ENCODE measurements around the gene CASP7.
A peak's percentile ranks its signal among the peaks of the same experiment; 100 is the strongest.

CASP7 gene

DNA sequence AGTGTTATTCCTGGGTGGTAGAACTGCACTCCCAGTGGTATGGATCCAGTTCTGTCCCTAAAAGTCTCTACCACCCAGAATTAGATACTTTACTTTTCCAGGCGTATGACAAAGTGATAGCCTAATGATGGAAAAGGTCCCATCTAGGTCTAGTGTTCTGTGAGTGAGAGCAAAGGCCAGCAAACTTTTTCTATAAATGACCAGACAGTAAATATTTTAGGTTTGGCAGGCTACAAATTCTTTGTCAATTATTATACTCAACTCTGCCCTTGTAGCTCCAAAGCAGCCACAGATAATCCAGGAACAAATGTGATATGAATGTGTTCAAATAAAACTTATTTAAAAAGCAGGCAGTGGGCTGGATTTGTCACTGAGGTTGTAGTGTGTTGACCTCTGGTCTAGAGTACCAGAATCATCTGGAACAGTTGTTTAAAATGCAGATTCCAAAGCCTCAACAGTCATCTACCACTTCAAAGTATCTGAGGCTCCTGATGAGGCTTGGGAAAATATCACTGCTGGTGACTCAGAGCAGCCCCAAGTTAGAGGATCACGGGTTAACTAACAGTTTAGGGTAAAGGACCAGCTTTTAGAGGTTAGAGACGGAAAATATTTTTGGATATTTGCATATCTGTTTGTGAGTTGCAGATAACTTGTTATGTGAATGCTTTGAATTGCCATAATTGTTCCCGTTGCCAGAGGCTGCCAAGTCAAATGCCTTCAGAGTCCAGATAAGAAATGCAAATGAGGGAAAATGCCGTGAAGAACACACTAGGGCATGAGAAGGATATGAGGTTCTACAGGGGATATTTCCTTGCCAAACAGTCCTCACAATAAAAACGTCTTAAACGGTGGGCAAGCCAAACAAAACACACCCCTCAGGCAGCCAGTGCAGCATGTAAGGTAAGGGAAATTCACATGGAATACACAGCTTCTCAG lies 35.3 kb upstream of the CASP7 start:
- TF ChIP-seq, protein P1, sequence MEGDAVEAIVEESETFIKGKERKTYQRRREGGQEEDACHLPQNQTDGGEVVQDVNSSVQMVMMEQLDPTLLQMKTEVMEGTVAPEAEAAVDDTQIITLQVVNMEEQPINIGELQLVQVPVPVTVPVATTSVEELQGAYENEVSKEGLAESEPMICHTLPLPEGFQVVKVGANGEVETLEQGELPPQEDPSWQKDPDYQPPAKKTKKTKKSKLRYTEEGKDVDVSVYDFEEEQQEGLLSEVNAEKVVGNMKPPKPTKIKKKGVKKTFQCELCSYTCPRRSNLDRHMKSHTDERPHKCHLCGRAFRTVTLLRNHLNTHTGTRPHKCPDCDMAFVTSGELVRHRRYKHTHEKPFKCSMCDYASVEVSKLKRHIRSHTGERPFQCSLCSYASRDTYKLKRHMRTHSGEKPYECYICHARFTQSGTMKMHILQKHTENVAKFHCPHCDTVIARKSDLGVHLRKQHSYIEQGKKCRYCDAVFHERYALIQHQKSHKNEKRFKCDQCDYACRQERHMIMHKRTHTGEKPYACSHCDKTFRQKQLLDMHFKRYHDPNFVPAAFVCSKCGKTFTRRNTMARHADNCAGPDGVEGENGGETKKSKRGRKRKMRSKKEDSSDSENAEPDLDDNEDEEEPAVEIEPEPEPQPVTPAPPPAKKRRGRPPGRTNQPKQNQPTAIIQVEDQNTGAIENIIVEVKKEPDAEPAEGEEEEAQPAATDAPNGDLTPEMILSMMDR (IDR thresholded peaks at IDR 0.05; ENCODE audit: low read depth, low read length) = no peak
- peak; percentile 22 to 24 for DNase-seq (ENCODE audit: low read depth in 2 of 2)
- no peak overlapping the region for H3K4me3 ChIP-seq (replicated peaks in 1 of 2; ENCODE audit: low read depth in 2 of 2, low read length in 2 of 2)

DNA sequence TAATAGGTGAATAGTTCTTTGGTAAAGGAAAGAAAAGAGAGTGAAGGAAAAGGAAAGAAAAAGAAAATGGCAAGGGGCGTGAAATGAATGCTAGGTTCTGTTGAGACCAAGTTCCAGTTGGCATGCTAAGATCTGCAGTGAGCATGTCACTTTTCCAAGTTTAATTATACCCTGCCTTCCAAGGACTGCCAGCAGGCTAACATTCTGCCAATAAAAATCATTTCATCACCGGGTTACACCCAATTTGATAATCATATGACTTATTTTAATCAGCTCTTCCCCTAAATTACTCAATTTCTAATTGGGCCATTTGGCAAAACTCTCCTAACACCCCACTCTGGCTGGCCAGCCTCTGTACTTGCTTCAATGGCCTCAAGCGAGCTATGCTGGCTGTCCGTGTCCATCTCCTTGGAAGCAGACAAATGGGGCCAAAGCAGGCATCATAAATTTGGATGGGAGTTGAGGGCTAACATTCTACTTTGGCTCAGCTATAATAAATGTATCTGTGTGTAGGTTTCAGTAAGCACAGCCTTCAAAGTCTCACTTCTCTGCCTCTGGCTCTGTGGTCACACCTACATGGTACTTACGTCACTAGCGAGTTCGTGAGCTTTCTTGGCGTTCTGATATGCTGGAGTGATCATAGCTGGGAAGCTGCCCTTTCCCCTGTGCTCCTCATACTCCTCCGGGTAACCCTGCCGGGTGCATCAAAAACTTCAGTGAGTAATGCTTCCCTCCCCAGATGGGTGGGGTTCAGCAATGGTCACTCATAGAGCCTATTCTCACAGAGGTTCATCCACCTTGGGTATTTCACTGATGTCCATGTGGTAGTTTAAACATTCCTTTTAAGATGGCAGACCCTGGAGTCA lies 33.1 kb upstream of the CASP7 start:
- DNase-seq (ENCODE audit: low read depth in 2 of 2) = no peak
- no peak overlapping the region for H3K4me3 ChIP-seq (replicated peaks in 1 of 2; ENCODE audit: low read depth in 2 of 2, low read length in 2 of 2)
- TF ChIP-seq, protein P1 (IDR thresholded peaks at IDR 0.05; ENCODE audit: low read depth, low read length) = no peak

DNA sequence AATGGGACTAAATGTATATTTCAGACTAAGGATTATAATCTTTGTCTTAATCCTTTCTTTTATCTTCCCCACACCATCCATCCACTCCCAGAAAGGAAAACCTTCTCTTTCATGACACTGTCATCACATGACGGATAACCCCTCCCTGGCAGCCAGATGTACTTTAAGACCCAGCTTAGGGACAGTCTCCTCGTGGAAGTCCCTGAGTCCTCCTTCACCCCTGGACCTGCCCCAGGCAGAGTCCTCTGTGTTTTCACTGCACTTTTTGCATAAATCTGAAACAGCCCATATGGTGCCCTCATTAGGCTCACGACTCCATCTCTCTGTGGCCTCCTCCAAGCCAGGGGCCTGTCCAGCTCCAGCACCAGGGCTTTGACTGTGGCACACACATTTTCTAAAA lies 31.9 kb upstream of the CASP7 start:
- DNase-seq (ENCODE audit: low read depth in 2 of 2) = no peak
- no peak overlapping the region for H3K4me3 ChIP-seq (replicated peaks in 1 of 2; ENCODE audit: low read depth in 2 of 2, low read length in 2 of 2)
- TF ChIP-seq, protein P1 (IDR thresholded peaks at IDR 0.05; ENCODE audit: low read depth, low read length) = no peak

DNA sequence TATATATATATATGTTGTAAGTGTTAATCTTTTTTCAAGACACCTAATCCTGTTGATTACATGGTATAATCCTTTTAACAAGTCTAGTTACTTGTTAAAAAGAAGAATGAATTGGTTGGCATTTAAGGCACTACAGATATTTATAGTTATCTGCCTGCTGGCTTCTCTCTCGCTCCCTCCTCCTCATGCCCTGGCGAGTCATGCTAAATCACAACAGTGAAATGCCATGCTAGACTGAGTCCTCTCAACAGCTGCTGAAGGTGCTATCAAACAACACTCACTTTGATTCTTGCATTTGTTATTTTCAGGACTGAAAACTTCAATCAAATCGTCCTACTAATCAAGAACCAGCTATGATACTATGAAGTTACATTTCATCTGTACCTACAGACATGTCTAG lies 31.2 kb upstream of the CASP7 start:
- DNase-seq (ENCODE audit: low read depth in 2 of 2) = no peak
- H3K4me3 ChIP-seq (replicated peaks in 1 of 2; ENCODE audit: low read depth in 2 of 2, low read length in 2 of 2) = no peak overlapping the region
- TF ChIP-seq, protein P1 (IDR thresholded peaks at IDR 0.05; ENCODE audit: low read depth, low read length) = no peak

DNA sequence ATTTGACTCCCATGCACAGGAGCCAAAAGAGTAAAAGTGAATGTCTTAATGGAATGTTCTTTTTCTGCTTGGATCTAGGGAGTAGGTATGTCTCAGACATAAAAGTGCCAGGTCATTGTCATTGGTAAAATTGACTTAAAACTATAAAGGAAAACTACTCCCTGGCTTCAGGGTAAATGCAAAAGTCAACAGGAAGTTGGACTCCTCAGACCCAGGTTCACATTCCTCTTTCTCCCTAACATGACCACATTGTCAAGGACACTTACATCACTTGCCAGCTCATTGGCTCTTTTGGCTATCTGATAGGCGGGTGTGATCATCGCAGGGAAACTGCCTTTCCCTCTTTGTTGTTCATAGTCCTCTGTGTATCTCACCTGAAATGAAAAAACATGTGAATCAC lies 29.5 kb upstream of the CASP7 start:
- TF ChIP-seq, protein P1 (IDR thresholded peaks at IDR 0.05; ENCODE audit: low read depth, low read length) = no peak
- H3K4me3 ChIP-seq (replicated peaks in 1 of 2; ENCODE audit: low read depth in 2 of 2, low read length in 2 of 2) = no peak overlapping the region
- DNase-seq (ENCODE audit: low read depth in 2 of 2) = no peak

DNA sequence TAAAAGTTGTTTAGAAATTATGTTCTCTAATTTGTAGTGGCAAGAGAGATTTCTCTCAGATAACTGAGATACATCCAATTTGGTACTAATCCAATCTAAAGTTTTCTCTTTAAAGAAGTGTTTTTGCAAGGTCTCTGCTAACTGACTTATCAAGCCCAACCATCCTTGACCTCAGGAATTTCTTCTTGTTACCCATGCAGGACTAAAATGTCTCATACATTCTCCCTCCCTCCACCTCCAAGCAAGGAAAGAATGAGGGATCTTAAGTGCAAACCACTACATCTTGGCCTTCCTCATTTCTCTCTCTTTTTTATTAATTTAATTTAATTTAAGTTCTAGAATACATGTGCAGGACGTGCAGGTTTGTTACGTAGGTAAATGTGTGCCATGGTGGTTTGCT lies 28.7 kb upstream of the CASP7 start:
- no peak overlapping the region for H3K4me3 ChIP-seq (replicated peaks in 1 of 2; ENCODE audit: low read depth in 2 of 2, low read length in 2 of 2)
- TF ChIP-seq, protein P1 (IDR thresholded peaks at IDR 0.05; ENCODE audit: low read depth, low read length) = no peak
- DNase-seq (ENCODE audit: low read depth in 2 of 2) = no peak

All from cardiac fibroblast (primary cell).